K562 (cell line): ENCODE measurements around the gene LLGL2. TPM values are rescaled to one million over a fixed set of nuclear protein-coding genes. Genes with fewer than 3 reads are reported as not detected.

Experiments used
- ZNF318 ChIP-seq, 2 experiments: fragments of 450-650 bp; IDR thresholded peaks; 2 replicates each; pipeline ENCODE4 v1.6.1; 2016; ENCODE audit warnings: mild to moderate bottlenecking in 2 of 2, borderline replicate concordance in 1 of 2, low read depth in 1 of 2, moderate library complexity in 1 of 2
- polyA plus RNA-seq, 8 experiments: library from polyadenylated mRNA; depleted of rRNA in 4 of 8; stranded (reverse) in 5 of 8; unstranded in 3 of 8; fragments of >200 nt; fragmentation: Nextera tagmentation in 2 of 8; fragmentation: Illumina TruSeq in 1 of 8; extraction: Ambion mirVana in 2 of 8; extraction: Trizol in 1 of 8; gene quantifications; 2 replicates each; pipeline versions ENCODE4 v1.2.1 to v1.2.3, GENCODE V29; 2011 to 2014; ENCODE audit warnings: inconsistent platforms in 1 of 8, missing spikeins in 1 of 8
- total RNA-seq, 7 experiments: library from RNA; depleted of rRNA in 6 of 7; stranded (reverse); fragments of >200 nt in 6 of 7; fragmentation: Illumina TruSeq in 2 of 7; extraction: Trizol in 2 of 7; gene quantifications; 2 replicates each; pipeline versions ENCODE4 v1.2.1 to v1.2.3, GENCODE V29; 2011 to 2021; ENCODE audit warnings: low replicate concordance in 1 of 7

The LLGL2 gene
- total and polyA plus RNA-seq, 9 of the 15 experiments (the other 6 are each of a cell fraction or from before 2014, with no cell fraction given), result 0.32 to 24.4 (median 10.2) TPM

DNA sequence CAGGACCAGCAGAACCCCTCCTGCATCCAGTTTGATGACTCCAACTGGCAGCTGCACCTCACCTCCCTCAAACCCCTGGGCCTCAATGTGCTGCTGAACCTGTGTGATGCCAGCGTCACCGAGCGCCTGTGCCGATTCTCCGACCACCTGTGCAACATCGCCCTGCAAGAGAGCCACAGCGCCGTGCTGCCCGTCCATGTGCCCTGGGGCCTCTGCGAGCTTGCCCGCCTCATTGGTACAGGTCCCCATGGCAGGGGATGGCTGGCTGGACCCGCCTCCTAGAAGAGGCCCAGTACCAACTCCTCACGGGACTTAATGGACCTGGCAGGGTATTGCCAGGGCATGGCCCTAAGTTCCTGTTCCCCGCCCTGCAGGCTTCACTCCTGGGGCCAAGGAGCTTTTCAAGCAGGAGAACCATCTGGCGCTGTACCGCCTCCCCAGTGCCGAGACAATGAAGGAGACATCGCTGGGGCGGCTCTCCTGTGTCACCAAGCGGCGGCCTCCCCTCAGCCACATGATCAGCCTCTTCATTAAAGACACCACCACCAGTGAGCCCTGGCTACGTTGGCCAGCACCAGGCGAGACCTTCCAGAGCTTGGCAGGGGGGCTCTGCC lies 32.8 kb upstream of the LLGL2 start (continued):
- TF ChIP-seq ZNF318 (IDR thresholded peaks at IDR 0.05; ENCODE audit: borderline replicate concordance in 1 of 2, low read depth in 1 of 2), result no peak
